ENCODE measurements around the gene AMOTL2.

The AMOTL2 gene

DNA sequence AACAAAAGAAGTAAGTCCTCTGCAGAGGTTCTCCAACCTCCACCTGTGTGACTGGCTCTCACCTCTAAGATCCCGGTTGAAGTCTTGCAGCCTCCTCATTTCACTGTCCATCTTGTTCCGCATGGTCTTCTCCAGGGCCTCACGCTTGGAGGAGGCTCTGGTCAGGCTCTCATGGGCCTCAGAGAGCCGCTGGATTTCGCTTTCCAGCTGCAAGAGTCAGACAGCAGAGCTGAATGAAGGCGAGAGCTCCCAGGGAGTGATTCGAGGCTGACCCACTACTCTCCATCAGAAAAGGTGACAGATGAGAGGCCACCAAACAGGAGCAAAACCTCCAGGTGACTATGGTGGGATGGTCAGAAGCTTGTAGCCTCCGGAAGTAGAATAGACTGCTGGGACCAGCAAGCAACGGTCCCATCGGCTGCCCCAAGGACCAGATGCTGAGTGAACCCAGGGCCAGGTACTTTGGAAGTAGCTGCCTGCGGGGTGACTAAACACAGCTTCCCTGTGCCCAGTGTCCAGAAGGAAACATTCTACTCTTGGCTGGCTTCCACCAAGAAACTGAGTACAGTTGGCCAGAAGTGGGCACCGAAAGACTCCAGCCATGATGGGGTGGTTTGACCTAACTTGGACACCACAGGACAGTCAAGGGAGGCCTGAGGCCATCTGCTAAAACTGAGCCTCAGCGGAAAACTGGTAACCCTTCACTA lies 7.9 kb downstream of the AMOTL2 start:
- DNase-seq (ENCODE audit: low read depth), result no peak

DNA sequence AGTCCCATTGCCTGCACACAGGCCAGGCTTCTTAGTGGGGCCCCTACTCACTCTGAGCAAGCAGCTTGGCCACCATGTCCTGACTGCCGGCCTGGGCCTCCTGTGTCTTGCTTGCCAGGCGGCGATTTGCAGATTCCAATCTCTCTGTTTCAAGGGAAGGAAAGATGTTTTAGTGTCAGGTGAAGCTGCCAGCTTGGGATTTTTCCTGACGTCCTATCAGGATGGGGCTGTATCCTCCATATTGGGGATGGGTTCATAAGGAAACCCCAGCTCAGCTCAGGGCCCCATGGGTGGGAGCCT lies 8.5 kb downstream of the AMOTL2 start:
- no peak for DNase-seq (ENCODE audit: low read depth)

DNA sequence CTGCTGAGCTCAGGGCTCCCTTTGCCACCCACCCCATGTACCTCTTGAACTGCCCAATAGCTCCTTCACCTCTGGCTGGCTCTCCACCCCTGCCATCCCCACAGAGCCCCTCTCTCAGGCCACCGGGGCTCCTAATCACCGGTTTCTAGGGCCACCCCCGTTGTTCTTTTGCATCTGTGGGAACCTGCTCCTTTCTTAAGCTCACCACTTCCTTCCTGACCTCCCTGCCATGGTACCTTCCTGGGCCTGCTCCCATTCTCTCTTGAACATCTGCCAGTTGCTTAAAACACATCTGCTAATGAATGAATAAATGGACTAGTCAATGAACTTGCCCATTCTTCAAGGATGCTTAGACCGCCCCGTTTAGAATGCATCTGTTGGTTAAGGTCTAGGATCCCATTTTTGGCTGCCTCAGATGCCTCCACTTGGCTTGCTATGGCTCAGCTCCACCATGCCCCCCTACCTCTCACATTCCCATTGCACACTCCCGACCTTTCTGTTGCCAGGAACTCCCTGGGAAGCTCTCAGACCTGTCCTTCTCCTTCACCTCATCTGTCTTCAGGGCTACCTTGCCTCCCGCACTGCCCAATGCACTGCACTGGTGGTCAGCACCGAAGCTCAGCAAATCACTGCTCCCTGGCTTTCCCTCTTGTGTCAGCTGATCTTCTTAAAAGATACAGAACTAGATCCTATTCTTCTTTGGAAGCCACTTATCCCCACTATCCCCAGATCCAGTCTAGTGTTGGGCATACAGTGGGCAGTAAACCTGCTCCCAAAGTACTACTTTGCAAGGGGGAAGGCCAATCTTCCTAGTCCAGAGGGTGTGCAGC lies 9.1 kb downstream of the AMOTL2 start:
- no peak for DNase-seq (ENCODE audit: low read depth)

DNA sequence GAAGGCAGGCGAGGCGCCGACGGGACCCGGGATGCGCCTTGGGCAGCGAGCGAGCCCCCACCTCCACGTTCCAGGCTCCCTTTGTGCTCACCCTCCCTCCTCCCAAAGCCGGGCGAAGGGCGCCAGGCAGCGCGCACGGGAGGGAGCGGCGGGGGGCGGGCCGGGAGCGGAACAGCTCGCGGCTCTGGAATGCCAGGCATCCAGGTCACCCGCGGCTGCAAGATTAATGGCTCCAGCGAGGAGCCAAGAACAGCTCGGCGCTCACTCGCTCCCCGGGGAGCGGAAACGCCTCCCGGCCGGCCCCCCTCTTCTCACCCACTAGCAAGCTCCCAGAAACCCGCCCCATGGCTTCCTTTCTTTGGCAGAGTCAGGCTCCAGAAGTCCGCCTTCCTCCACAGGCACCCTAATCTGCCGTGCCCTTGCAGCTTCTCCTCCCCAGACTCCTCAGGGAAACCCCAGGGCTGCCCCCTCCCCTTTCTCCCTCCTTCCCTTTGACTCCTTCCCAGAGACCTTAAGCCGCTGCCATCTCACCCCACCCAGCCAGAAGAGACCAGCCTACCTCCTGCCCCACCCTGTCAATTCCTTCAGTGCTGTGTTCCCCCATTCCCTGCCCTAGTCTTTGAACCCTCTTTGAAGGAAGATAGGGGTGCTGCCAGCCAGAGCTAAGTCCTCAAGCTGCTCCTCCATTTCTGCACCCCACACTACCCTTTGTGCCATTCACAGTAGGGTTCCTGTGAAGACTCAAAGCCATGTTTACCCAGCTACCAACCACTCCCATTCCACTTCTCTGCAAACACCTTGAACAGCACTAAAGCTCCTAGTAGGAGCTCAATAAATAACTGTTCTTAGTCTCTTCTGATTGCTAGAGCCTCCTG lies 9.9 kb downstream of the AMOTL2 start:
- DNase-seq (ENCODE audit: low read depth), result no peak

DNA sequence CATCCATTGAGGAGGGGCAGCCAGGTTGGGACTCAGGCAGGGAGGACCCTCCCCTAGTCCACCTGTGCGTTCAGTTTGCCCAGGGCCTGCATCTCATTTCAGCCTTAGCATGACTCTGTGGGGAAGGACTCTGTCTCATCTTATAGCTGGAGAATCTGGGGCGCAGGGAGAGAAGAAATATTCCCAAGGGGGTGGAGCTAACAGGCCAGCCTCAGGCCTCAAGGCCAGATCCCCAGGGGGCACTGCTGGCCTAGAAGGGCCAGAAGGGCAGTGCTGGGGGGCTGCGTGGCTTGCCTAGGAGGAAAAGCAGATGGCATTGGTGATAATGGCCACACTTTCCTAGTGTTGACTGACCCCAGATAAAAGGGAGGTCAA lies 10.9 kb downstream of the AMOTL2 start:
- no peak for DNase-seq (ENCODE audit: low read depth)

DNA sequence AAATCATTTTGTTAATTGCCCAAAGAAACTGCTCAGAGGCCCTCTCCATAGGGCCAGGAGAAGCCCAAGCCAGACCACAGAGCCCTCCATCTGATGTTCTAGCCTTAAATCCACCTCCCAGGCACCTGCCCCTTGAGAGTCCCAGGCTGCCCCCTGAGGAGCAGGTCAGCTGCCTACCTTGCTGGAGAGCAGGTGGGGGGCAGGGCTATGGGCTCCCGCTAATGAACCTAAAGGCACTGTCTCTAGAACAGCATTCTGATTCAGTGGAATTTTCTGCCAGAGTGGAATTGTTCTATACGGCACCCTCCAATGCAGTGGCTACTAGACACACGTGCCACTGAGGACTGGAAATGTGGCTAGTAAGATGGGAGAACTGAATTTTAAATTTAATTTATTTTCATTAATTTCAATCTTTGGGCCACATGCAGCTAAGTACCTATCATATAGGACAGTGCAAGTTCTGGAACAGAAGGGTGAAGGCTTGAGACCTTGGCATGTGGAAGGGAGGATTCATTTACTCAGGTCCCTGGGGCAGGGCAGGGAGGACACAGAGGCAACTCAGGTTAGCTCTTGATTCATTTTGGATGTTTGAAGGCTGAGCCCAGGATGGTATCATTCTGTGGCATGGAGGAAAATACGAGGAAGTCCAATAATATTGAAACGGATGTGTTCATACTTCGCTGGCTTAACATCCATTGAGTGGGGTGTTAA lies 11.4 kb downstream of the AMOTL2 start:
- DNase-seq (ENCODE audit: low read depth), result no peak

DNA sequence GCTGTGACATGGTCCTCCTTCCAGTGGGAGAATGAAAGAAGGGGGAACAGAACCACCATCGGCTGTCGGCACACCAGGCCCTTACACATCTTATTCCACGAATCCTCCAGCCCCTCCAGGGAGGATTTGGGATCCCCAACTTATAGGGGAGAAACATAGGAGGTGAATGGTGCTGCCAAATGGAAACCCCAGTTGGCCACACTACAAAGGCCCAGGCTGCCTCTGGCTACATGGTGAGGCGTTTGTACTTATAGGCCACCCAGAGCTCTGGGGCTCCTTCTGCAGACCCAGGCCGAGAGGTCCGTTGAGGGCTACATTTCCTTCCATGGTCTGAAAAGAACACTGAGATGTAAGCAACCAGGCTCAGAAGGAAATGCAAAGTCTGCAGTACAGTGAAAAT lies 12.0 kb downstream of the AMOTL2 start:
- no peak for DNase-seq (ENCODE audit: low read depth)

DNA sequence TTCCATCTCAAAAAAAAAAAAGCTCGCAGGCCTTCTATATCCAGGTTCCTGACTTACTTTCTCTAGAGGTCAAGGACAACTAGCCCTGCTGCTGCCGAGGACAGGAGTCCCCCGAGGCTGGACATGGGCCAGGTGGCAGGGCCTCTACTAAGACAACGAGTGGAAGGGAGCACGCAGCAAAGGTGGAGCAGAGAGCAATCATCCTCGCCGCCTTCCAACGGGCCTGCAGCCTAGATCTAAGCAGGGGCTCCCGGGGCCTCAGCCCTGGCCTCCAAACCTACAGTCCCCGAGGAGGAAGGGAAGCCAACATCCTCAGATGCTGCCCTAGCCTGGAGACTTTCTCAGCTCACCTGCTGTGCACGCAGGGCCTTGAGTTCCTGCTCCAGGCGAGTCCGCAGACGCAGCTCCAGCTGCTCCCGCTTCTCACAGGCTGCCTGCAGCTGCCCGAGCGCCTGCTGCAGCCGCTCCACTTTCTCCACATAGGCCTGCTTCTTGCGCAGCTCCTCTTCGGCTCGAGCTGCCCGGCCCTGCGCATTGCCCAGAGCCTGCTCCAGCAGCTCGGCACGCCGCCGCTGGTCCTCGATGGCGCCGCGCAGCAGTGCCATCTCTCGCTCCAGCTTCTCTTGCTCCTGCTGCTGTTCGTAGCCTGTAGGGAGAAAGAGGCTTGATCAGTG lies 12.9 kb downstream of the AMOTL2 start:
- no peak for DNase-seq (ENCODE audit: low read depth)

DNA sequence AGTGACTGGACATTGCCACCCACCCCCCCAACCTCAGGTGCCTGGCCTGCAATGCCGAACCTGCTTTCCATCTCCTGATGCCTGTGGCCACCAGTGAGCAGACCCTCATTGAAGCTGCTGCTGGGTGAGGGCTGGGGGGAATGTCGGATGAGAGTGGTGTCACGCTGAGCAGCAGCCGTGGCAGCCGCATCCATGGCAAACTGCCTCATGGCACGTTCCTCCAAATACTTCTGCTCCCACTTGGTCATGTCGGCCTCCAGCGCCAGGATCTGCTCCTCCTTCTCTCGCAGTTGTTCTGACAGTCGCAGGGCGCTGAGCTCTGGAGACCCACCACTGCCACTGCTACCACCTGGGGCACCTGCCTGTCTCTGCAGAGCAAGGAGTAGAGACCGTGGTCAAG lies 14.2 kb downstream of the AMOTL2 start:
- no peak for DNase-seq (ENCODE audit: low read depth)

DNA sequence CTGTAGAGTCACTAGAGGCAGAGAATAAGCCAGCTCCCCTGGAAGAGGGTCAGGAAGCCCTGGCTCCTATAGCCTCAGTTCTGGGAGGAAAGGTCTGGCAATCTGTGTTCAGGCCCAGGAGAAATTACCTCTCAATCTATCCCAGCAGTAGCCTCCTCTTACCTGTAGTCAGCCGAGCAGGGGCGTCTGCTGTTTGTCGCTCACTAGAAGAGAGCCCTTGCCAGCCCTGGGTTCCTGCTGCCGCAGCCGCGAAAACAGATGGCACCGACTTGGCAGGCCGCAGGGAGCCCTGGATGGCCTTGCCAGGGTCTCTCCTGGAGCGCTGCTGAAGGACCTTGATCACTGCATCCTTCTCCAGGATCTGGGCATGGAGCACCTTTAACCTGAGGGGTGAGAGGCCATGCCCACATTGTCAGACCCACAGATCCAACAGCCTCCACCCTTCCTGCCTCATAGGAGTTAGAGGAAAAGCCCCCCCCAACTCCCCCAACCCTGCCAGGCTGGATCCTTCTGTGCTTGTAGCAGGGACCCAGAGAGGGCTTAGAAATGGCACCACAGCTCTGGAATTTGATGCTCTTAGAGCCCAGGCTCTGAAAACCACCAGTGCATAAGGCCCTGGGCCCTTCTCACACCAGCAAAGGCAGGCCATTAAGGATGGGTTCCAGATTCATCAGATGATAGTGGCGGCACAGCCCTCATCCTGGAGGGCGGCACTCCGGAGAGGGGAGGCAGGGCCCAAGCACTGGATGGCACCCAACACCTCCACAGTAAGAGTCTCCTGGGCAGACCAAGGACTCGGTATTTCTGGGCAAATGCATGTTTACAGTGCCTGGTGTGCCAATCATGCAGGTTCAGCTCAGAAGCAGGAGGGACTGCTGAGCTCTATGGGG lies 14.9 kb downstream of the AMOTL2 start:
- no peak for DNase-seq (ENCODE audit: low read depth)

DNA sequence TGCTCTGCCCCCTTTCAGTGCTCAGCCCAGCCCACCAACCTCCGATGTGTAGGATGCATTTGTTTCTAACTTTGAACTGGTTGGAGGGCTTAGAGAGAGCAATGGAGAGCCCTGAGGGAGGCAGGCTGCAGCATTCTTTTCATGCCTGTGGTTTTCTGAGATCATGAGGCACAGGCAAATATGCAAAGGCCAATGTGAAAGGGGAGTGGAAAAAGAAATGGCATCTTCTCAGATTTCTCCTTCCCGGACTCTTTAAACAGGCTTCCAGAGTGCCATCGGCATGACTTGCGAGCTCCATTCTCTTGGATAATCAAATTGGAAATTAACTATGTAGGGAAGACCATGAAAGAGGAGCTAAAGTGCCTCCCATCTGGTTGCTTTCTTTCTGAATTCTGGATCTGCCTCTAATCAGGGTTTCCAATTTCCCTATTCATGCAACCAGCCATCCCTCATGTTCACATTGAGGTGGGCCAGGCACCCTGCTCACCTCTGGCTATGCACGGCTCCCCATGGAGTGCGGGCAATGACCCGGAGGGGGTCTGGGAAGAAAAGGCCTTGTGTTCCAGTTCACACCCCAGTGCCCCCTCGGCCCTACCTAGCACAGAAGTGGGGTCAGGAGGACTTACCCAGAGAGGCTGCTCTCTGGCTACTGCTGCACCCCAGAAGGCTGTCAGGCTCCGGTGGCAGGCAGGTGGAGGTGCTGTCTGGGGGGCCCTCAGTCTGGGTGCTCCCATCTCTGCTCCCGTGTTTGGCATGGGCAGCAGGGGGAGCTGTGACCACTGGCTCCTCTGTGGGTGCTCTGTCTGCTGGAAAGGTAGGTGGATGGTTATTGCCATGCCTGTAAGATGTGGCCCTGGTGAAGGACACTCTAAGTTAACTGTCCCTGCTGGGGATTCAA lies 16.1 kb downstream of the AMOTL2 start:
- no peak for DNase-seq (ENCODE audit: low read depth)

DNA sequence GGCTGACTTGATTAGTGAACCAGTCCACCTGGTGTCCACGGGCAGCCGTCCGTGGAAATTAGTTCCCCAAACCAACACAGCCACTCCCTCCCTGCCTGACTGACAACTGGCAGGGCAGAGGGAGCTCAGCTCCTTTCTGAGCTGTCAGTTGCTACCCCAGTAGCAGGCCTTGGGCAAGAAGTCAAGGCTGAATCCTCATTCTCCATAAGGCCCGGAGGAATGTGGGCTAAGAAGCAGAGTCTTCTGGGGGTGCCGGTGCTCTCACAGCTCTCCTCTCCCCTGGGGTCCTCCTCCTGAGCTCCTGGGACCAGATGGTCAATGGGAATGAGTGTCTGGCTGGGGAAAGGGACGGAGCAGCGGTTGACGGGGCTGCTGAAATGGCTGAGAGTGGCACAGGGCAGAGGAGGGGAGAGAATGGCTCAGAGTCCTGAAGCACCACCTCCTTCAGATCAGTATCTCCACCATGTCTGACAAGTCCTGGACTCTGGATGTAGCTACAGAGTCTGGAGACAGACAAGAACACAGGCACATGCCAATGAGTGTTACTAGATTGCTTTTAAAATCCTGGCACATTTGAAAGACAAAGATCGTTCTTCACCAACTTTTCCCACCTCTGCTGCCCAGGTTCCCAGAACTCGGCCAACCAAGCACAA lies 16.9 kb downstream of the AMOTL2 start:
- no peak for DNase-seq (ENCODE audit: low read depth)

DNA sequence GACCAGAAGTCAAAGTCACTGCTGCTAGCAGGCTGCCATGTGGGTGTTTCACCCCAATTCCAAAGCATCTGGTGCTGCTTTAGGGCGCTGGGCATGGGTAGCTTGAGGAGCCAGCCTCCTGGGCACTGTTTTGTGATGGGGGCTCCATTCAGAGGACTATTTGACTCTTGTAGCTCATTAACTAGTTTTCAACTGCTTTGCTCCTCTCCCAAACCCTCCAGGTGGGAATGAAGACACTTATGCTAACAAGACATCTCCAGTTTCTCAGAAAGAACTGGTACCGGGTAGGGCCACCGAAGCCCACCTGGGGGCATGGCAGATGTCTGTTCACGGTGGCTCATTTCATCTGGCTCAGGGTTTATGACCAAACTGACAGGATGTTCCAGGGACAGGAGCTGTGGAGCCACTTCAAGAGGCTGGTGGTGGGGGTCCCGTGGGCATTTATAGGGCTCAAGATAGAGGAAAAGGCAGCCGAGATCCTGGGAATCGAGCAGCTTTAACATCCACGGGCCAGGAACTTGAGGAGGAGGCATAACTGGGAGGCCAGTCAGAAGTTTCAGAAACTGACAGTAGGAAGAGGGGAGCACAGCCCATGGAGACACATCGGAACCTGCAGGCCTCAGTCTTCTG lies 17.7 kb downstream of the AMOTL2 start:
- no peak for DNase-seq (ENCODE audit: low read depth)

DNA sequence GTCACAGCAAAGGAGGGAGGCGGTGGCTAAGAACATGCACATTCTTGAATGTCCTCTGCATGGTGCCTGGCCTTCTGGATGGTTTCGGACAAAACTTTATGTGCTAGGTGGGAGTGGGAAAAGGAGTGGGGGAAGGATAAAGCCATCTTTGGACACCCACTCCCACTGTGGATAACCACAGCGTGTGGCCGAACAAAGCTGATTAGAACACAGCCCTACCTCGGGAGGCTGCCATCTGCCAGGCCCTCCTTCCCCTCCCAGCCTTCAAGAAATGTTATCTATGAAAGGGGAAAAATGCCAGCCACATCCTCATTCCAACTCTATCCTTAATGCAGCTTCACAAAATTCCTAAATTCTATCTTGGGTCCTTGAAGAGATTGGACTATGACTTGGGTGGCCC lies 18.8 kb downstream of the AMOTL2 start:
- DNase-seq (ENCODE audit: low read depth), result no peak

DNA sequence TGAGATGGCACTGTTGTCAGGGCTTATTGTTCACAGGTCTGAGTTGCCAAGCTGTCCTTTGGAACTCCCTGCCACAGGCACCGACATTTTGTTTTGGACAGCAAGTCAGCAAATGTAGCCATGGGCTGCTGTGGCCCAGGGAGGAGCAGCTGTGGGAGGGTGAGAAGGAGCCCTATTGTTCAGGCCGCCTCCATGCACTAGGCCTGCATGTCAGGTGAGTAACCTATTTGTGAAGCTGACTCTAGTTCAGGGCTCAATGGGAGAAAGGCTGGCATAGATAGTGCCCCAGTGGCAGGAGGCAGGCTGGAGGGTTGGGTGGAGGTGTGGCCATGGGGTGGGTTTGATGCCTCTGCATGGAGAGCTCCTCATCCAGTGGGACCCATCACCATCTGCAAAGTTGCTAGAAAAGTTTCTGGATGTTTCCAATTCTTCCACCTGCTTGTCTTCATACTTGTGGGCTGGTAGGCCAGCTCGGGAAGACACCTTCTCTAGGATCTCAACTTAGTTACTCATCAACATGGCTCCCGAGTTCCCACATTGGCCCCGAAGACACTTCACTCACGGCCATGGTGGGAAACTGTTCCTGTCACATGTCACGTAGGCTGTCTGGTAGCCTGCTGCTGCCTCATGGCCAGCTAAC lies 19.5 kb downstream of the AMOTL2 start:
- no peak for DNase-seq (ENCODE audit: low read depth)

DNA sequence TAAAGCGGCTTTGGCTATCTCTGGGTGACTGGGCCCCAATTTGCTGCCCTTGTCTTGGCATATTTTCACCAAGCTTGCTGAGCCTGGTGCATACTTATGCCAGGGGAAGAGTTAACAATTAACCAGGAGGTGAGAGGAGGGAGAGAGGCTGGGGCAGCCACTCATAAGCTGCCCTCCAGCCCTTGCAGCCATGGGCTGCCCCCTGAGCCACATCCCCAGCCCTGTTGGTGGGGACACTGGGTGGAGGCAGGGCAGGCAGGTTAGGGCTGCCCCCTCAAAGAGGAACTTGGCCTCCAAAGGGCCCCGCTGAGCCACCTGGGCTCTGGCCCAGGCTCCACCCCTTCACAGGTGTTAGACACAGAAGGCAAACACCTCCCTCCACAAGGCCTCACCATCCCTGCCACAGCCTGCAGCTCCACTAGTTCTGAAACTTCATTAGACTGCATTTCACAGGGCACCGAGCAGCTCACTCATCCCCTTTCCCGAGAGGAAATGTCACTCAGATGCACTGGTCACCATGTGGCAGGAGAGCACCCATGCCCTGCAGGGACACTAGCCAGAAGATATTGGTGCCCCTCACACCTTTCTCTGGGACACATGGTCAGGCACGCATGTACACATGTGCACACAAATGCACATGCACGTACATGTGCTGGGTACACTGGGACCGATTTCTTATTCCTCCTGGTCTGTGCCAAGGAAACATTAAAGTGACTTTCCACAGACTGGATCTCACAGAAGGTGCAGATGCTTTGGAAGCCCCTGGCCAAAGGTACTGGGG lies 20.2 kb downstream of the AMOTL2 start:
- no peak for DNase-seq (ENCODE audit: low read depth)

DNA sequence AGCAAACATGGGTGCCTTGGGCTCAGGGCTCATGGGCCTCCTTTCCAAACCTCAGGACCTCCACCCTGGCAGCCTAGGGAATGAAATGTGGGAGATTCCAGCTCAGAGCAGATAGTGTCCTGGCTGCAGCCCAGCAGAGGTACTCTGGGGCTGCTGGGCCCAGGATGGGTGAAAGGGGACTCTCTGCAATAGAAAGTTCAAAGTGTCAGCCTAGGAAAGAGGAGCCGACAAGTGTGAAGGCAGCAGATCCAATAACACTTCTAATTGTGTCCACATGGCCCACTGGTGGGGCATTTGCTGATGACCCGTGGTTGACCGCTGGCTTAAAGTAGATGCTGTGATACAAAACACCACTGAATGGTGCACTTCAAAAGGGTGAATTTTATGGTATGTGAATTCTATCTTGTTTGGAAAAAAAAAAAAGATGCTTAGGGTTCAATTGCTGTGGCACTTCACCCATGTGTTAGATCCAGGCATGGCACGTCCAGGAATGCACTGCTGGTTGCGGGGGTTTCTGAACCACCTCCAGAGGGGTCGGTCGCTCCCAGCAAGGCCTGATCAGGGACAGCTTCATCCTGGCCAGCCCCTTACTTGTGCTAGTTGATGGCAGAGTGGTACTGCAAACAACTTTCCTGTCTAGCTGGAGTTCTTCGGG lies 20.9 kb downstream of the AMOTL2 start:
- DNase-seq (ENCODE audit: low read depth), result no peak
